ENCODE measurements around the gene ARID1B.
"Not testable (repeated sequence)": the region's sequence is repeated elsewhere in the genome, so short reads cannot be mapped to it uniquely, and the experiment has no call there.

ARID1B gene

GRCh38 chr6:157145656-157146285, 368.6 kb downstream of the ARID1B start:
- DNase-seq, result no peak

DNA sequence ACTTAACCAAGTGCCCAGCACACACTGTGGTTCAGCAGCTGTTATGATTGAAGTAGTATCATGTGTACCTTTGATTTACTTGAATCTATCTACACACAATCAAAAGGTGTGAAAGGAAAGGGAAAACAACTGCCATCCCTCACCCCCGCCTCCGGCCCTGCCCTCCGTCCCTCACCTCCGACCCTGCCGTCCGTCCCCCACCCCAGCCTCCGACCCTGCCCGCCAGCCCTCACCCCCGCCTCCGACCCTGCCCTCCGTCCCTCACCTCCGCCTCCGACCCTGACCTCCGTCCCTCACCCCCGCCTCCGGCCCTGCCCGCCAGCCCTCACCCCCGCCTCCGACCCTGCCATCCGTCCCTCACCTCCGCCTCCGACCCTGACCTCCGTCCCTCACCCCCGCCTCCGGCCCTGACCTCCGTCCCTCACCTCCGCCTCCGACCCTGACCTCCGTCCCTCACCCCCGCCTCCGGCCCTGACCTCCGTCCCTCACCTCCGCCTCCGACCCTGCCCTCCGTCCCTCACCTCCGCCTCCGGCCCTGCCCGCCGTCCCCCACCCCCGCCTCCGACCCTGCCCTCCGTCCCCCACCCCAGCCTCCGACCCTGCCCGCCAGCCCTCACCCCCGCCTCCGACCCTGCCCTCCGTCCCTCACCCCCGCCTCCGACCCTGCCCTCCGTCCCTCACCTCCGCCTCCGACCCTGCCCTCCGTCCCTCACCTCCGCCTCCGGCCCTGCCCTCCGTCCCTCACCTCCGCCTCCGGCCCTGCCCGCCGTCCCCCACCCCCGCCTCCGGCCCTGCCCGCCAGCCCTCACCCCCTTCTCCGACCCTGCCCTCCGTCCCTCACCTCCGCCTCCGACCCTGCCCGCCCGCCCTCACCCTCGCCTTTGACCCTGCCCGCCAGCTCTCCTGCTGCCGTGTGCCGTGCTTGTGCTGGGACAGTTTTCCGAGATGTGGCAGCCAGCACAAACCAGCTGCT, 370.2 kb downstream of the ARID1B start:
- DNase-seq, result not testable (repeated sequence)

DNA sequence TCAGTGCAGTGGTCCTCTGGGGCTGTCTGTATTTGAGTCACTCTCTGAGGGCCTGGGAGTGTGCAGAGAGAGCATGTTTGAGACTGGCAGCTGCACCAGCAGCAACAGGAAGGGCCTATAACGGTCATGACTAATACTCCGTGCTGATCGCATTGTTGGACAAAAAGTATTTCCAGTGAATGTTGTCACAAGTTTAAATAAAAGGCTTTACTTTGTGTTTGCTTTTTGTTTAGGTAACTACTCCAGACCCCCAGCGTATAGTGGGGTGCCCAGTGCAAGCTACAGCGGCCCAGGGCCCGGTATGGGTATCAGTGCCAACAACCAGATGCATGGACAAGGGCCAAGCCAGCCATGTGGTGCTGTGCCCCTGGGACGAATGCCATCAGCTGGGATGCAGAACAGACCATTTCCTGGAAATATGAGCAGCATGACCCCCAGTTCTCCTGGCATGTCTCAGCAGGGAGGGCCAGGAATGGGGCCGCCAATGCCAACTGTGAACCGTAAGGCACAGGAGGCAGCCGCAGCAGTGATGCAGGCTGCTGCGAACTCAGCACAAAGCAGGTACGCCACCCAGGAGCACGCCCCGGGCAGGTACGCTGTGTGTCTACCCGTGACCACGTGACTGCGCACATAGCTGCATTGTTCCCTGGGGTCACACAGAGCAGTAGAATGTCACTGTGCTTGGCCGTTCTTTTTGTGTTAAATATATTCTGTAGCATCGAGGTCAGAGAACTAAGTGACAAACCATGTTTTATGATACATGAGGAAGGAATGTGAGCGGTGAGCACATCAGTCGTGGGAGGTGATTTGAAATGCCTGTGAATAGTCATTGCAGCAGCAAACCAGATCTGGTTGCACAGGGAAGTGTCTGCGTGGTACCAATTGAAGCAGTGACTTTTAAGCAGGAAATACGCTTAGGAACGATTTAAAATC, 371.5 kb downstream of the ARID1B start:
- no peak for DNase-seq

DNA sequence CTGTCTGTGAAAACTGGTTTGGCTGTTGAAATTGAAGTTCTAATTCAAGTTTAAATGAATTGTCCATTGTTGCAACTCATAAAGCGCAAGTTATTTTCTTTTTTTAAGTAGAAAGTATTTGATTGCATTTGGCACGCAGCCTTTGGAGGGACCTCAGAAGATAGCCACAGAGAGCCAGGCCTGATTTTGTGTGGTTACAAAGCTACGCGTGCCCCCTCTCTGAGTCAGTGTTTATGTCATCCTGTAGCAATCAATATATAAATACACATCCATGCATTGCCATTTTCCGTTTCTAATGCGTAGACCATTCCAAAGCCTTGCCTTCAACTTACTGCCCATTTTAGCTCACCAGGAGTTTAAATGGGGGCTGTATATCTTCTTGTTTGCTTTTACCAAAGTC, 372.9 kb downstream of the ARID1B start:
- DNase-seq, result no peak

- no peak for DNase-seq
Observed at GRCh38 chr6:157151029-157151428, 373.9 kb downstream of the ARID1B start.

DNA sequence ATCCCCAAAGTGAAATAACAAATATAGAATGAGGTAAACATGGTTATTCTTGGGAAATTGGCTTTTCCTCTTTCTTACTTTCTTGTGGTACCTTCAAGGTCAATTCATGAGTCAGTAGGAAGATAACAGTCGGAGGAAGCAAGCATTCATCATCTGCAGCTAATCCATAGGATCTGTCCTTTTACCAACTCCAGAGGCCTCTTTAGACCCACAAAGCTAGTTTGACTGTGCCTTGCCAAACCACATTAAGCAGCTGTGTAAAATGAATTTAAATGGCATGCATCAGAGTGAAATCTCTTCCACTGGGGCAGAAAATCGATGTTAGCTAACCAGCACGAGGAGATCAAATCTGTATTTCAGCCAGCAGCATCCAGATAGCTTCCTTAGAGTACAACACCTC, 374.8 kb downstream of the ARID1B start:
- DNase-seq, result no peak

DNA sequence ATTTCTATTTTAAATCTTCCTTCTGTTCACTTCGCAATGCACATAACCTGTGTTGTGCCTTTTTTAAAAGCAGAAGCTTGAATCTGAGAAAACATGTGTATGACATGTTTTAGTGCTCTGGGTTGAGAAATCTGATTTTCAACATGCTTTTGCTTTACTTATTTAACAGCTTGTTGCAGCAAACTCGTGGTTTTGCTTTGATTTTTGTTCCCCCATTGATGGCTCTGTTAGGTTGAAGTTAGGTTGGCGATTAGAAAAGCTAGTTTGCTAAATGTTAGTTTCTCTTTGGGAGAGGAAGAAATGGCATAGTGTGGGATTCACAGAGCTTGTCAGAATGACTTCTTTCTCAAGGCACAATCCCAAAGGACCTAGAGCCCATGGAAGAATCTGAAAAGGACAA, 375.4 kb downstream of the ARID1B start:
- DNase-seq, result no peak

DNA sequence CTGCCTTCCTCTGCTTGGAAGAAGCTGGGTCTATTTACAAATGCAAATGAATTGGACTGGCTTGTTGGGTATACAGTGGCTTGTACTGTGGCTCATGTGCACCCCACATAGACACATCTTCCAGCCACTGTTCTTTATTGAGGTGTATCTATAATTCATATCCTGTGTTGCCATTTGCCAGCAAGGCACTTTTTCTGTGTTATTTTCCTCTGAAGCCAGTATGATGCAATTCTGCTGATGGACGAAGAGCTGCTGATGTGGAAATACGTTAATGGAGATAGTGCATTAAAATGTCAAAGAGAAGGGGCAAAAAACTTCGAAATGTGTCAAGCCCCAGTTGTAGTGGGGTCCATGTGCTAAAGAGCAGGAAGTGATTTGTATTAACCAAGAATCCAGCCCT, 378.6 kb downstream of the ARID1B start:
- no peak for DNase-seq

DNA sequence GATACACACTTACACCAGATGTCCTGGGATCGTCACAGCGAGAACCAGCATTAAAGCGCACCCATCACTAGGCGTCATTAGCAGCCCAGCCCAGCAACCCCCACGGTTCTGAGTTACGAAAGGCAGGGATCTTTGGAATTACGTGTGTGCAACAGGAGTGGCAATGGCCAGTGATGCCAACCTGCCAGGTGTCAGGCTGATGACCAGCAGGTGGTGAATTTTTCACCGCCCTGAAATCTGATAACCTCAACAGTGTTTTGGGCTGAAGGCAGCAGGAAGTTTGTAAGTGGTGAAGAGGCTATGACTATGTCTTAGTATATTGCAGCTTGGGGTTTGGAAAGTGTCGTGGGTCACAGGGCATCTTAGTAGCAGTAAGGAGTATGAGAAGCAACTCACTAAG, 380.1 kb downstream of the ARID1B start:
- DNase-seq, result no peak

GRCh38 chr6:157158456-157158855, 381.3 kb downstream of the ARID1B start:
- DNase-seq, result no peak

DNA sequence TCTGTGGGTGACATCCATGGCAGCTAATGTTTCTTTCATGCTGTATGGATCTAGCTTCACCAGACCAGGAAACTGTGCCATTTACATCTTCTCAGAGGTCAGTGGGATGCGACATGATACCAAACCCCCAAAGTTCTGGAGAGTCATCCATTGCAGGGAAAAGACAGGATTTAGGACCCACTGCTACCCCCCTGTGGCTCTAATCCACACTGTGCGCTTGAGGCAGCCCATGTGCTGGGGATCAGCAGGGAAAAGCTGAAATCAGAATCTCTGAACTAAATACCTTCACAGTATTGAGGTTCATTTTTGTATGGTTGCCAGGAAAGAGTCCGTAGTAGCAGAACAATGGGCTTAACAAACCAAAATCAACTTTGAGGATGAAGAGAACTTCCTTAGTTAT, 381.7 kb downstream of the ARID1B start:
- no peak for DNase-seq

GRCh38 chr6:157159348-157159747, 382.2 kb downstream of the ARID1B start:
- DNase-seq, result no peak

DNA sequence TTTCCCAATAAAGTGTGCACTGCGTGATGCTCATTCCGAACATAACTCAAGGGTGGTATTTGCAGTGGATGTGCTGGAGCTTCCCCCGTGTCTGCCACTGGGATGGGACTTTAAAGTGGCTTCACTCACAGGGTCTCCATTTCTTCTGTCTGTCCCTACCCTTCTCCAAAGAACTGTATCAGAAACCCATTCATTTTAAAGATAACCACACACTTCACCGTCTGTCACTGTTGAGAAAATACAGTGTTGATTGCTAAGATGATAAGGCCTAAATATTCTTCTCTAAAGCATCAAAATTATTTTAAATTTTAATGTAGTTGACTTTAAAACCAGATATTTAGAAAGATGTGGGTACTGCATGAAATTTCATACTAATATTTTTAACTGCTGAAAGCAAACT, 384.7 kb downstream of the ARID1B start:
- DNase-seq, result no peak

GRCh38 chr6:157162766-157163433, 385.7 kb downstream of the ARID1B start:
- no peak for DNase-seq

DNA sequence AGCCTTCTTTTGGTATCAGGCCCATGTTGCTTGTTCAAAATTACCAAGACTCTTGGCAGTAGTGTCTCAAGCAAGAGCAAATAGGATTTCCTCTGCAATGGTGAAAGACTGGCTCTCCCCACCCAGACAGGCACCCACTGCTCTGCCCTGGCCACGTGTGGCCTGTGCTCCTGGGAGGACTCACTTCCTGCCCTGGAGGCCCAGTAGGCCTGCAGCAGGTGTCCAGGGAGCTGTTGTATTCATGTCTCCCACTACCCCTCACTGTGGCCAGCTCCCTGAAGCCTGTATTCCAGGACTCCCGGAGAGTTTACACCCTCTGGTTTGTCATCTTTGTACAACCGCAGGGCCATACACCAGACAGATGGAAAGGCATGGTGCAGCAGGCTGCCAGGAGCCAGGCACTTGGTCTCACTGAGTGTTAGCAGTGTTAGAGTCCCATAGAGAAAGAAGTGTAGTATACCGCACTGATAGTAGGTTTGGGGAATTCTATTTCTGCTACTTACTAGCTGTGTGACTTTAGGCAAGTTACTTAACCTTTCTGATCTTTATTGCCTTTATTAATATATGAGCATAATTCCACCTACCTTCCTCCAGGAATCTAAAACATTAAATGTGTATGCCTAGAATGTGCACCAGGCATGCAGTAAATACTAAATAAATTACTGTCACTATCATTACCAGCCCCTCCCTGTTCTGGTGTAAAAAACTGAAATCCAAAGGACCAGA, 386.4 kb downstream of the ARID1B start:
- no peak for DNase-seq

- no peak for DNase-seq
Observed at GRCh38 chr6:157164972-157165371, 387.8 kb downstream of the ARID1B start.

DNA sequence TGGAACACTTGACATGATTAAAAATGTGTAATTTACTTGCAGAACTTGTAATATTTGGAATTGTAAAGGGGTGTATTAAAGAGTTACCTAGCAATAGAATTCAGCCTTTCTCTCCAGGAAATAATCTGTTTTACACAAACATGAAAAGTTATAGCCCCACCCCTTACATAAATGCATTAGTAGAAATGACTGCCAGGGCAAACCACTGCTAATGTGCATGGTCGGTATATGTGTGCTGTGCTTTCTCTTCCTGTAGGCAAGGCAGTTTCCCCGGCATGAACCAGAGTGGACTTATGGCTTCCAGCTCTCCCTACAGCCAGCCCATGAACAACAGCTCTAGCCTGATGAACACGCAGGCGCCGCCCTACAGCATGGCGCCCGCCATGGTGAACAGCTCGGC, 389.6 kb downstream of the ARID1B start:
- DNase-seq, result no peak

DNA sequence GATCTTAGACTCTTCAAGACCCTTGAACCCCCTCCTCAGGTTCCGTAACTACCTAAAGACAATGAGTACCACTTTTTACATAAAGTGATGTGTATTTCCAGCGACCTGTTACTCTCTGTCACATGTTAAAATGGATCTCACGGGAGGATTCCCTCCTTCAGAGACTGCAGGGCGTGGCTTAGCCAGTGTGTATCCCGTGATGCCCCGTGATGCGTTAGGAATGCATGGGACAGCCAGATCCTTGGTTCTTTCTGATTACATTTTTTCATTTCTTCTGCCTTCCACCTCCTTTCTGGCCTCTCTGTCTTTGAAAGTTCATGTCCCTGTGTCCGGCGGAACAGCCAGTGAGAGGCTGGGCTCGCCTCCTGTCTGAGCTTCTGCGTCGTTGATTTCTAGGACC, 390.7 kb downstream of the ARID1B start:
- no peak for DNase-seq

- DNase-seq, result no peak
Observed at GRCh38 chr6:157168471-157168870, 391.3 kb downstream of the ARID1B start.

- no peak for DNase-seq
Observed at GRCh38 chr6:157169226-157169625, 392.0 kb downstream of the ARID1B start.

- DNase-seq, result no peak
Observed at GRCh38 chr6:157169656-157170055, 392.5 kb downstream of the ARID1B start.

DNA sequence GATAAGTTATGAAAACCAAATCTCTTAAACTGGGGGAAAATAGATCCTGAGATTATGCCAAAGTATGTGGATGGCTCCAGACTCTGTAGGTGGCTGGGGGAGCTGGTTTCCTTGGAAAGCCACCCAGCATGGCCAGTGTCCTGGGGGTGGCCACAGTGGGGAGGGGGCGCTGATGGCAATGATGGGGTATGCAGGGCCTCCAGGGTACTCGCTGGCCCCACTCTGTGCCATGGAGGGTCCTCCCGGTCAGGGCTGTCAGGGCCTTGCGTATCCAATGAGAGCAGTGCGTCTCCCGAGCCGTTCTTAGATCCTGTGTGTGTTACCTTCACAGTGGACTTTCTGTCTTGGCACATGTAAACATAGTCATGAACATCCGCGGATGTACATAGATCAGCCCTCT, 393.4 kb downstream of the ARID1B start:
- no peak for DNase-seq
